Natural killer cell treated with Interleukin-12 subunit alpha and Interleukin-12 subunit beta and Interleukin-15 and Interleukin-18, amount 100 ng/mL, for 72 hours (primary cell): ENCODE measurements around the gene NR6A1. TPM values are rescaled to one million over a fixed set of nuclear protein-coding genes. Genes with fewer than 3 reads are reported as not detected.

Source experiments
- ATAC-seq, 2 donors: fragments of 150-1000 bp; cut with Tn5 transposase in 1 of 2; sonication (Bioruptor Pico), chemical (Tn5 transposase) in 1 of 2; 2 replicates each; pipeline ENCODE4 v1.10.0; 2021
- DNase-seq: peaks from one replicate; pipeline ENCODE4 v3.0.0; 2022; ENCODE audit warnings: low spot score
- H3K27ac Mint-ChIP-seq, 2 donors: 1 replicate in 1 of 2; 2 replicates in 1 of 2; pipeline ENCODE4 v1.8.0; 2022; ENCODE audit warnings: mixed read lengths in 2 of 2, mild to moderate bottlenecking in 1 of 2, moderate library complexity in 1 of 2
- H3K27me3 Mint-ChIP-seq, 2 donors: 1 replicate in 1 of 2; 2 replicates in 1 of 2; pipeline ENCODE4 v1.8.0; 2022; ENCODE audit warnings: mixed read lengths in 2 of 2
- H3K36me3 Mint-ChIP-seq: one replicate; pipeline ENCODE4 v1.8.0; 2022; ENCODE audit warnings: mixed read lengths
- H3K4me1 Mint-ChIP-seq, 2 donors: 1 replicate in 1 of 2; 2 replicates in 1 of 2; pipeline ENCODE4 v1.8.0; 2022; ENCODE audit warnings: low read depth in 2 of 2, mixed read lengths in 2 of 2, mild to moderate bottlenecking in 1 of 2
- H3K4me3 Mint-ChIP-seq: one replicate; pipeline ENCODE4 v1.8.0; 2022; ENCODE audit warnings: mixed read lengths
- H3K9me3 Mint-ChIP-seq: 2 replicates; pipeline ENCODE4 v1.8.0; 2022; ENCODE audit warnings: mixed read lengths
- total RNA-seq, 2 donors: library from RNA; stranded (reverse); gene quantifications; one replicate each; pipeline ENCODE4 v1.2.3, GENCODE V29; 2022

Gene NR6A1
- total RNA-seq, 2 donors from 2014 or later: 2.0 to 3.8 TPM

- ATAC-seq: no peak
- no peak for DNase-seq
- no peaks in the 10 kb centered on the region for H3K4me1 Mint-ChIP-seq
- H3K4me3 Mint-ChIP-seq: no peak overlapping the region
- H3K36me3 Mint-ChIP-seq: no peaks in the 10 kb centered on the region
- no peak overlapping the region for H3K27ac Mint-ChIP-seq
- H3K9me3 Mint-ChIP-seq: no peaks in the 10 kb centered on the region
- H3K27me3 Mint-ChIP-seq: peaks cover 11 to 28% of the 10 kb centered on the region in 2 donors
Observed at GRCh38 chr9:124593200-124593599, 177.9 kb downstream of the NR6A1 start.

GRCh38 chr9:124590889-124591641, 180.0 kb downstream of the NR6A1 start:
- H3K36me3 Mint-ChIP-seq: no peaks in the 10 kb centered on the region
- H3K9me3 Mint-ChIP-seq: no peaks in the 10 kb centered on the region
- peaks cover 9 to 13% of the 10 kb centered on the region in 2 donors for H3K27me3 Mint-ChIP-seq
- ATAC-seq (no peak), DNase-seq (no peak)
- H3K4me1 Mint-ChIP-seq: no peaks in the 10 kb centered on the region
- no peak overlapping the region for H3K27ac Mint-ChIP-seq
- no peak overlapping the region for H3K4me3 Mint-ChIP-seq

- no peaks in the 10 kb centered on the region for H3K4me1 Mint-ChIP-seq
- no peaks in the 10 kb centered on the region for H3K9me3 Mint-ChIP-seq
- no peaks in the 10 kb centered on the region for H3K36me3 Mint-ChIP-seq
- H3K27me3 Mint-ChIP-seq: peaks cover 2 to 9% of the 10 kb centered on the region in 2 donors
- H3K4me3 Mint-ChIP-seq: no peak overlapping the region
- no peak overlapping the region for H3K27ac Mint-ChIP-seq
- DNase-seq (no peak), ATAC-seq (no peak)
Observed at GRCh38 chr9:124584631-124585030, 186.5 kb downstream of the NR6A1 start.

GRCh38 chr9:124583134-124583533, 188.0 kb downstream of the NR6A1 start:
- DNase-seq (no peak), ATAC-seq (no peak)
- Mint-ChIP-seq H3K4me1 (no peaks in the 10 kb centered on the region), H3K36me3 (no peaks in the 10 kb centered on the region), H3K9me3 (no peaks in the 10 kb centered on the region), H3K27me3 (peaks cover 2 to 16% of the 10 kb centered on the region in 2 donors), H3K27ac (no peak overlapping the region), H3K4me3 (no peak overlapping the region)

GRCh38 chr9:124580186-124580585, 190.9 kb downstream of the NR6A1 start:
- ATAC-seq: no peak
- Mint-ChIP-seq H3K4me3 (no peak overlapping the region), H3K4me1 (no peaks in the 10 kb centered on the region), H3K27ac (no peak overlapping the region), H3K27me3 (peaks cover 2 to 16% of the 10 kb centered on the region in 2 donors), H3K36me3 (no peaks in the 10 kb centered on the region), H3K9me3 (no peaks in the 10 kb centered on the region)
- no peak for DNase-seq

GRCh38 chr9:124576751-124577150, 194.4 kb downstream of the NR6A1 start:
- Mint-ChIP-seq H3K4me3 (no peak overlapping the region), H3K27me3 (peaks cover 11 to 20% of the 10 kb centered on the region in 2 donors), H3K9me3 (no peaks in the 10 kb centered on the region), H3K36me3 (no peaks in the 10 kb centered on the region), H3K4me1 (no peaks in the 10 kb centered on the region), H3K27ac (no peak overlapping the region)
- DNase-seq (no peak), ATAC-seq (no peak)

GRCh38 chr9:124574534-124575375, 196.4 kb downstream of the NR6A1 start:
- no peaks in the 10 kb centered on the region for H3K36me3 Mint-ChIP-seq
- H3K9me3 Mint-ChIP-seq: no peaks in the 10 kb centered on the region
- DNase-seq (no peak), ATAC-seq (no peak)
- no peak overlapping the region for H3K27ac Mint-ChIP-seq
- peaks cover 17 to 29% of the 10 kb centered on the region in 2 donors for H3K27me3 Mint-ChIP-seq
- H3K4me1 Mint-ChIP-seq: no peaks in the 10 kb centered on the region
- H3K4me3 Mint-ChIP-seq: no peak overlapping the region

GRCh38 chr9:124570942-124571666, 200.0 kb downstream of the NR6A1 start:
- Mint-ChIP-seq H3K27ac (no peak overlapping the region), H3K36me3 (no peaks in the 10 kb centered on the region), H3K4me3 (no peak overlapping the region), H3K27me3 (peaks cover 22 to 29% of the 10 kb centered on the region in 2 donors), H3K9me3 (no peaks in the 10 kb centered on the region), H3K4me1 (peaks cover 0 to 2% of the 10 kb centered on the region in 2 donors)
- ATAC-seq (no peak), DNase-seq (no peak)

GRCh38 chr9:124569942-124570341, 201.2 kb downstream of the NR6A1 start:
- no peak for DNase-seq
- Mint-ChIP-seq H3K27ac (no peak overlapping the region), H3K36me3 (no peaks in the 10 kb centered on the region), H3K4me1 (peaks cover 0 to 2% of the 10 kb centered on the region in 2 donors), H3K4me3 (no peak overlapping the region), H3K9me3 (no peaks in the 10 kb centered on the region), H3K27me3 (peaks cover 25 to 34% of the 10 kb centered on the region in 2 donors)
- no peak for ATAC-seq

- DNase-seq (no peak), ATAC-seq (no peak)
- peaks cover 0 to 2% of the 10 kb centered on the region in 2 donors for H3K4me1 Mint-ChIP-seq
Observed at GRCh38 chr9:124567362-124567761, 203.7 kb downstream of the NR6A1 start.

GRCh38 chr9:124562328-124562727, 208.8 kb downstream of the NR6A1 start:
- Mint-ChIP-seq H3K4me1 (peaks cover 0 to 2% of the 10 kb centered on the region in 2 donors), H3K27me3 (peaks cover 13 to 14% of the 10 kb centered on the region in 2 donors), H3K4me3 (no peak overlapping the region), H3K27ac (no peak overlapping the region), H3K9me3 (no peaks in the 10 kb centered on the region), H3K36me3 (no peaks in the 10 kb centered on the region)
- ATAC-seq (no peak), DNase-seq (no peak)

More at GRCh38 chr9:124567362-124567761, 203.7 kb downstream of the NR6A1 start:
- no peak overlapping the region for H3K27ac Mint-ChIP-seq
- peaks cover 19 to 28% of the 10 kb centered on the region in 2 donors for H3K27me3 Mint-ChIP-seq
- H3K9me3 Mint-ChIP-seq: no peaks in the 10 kb centered on the region
- H3K36me3 Mint-ChIP-seq: no peaks in the 10 kb centered on the region
- H3K4me3 Mint-ChIP-seq: no peak overlapping the region

- no peak overlapping the region for H3K4me3 Mint-ChIP-seq
- no peak for ATAC-seq
- no peaks in the 10 kb centered on the region for H3K4me1 Mint-ChIP-seq
- H3K27me3 Mint-ChIP-seq: peaks cover 7 to 8% of the 10 kb centered on the region in 2 donors
- DNase-seq: no peak
- H3K9me3 Mint-ChIP-seq: no peaks in the 10 kb centered on the region
- H3K36me3 Mint-ChIP-seq: no peaks in the 10 kb centered on the region
- H3K27ac Mint-ChIP-seq: no peak overlapping the region
Observed at GRCh38 chr9:124559871-124560270, 211.2 kb downstream of the NR6A1 start.

GRCh38 chr9:124558777-124559470, 212.2 kb downstream of the NR6A1 start:
- Mint-ChIP-seq H3K9me3 (no peaks in the 10 kb centered on the region), H3K27ac (no peak overlapping the region), H3K36me3 (no peaks in the 10 kb centered on the region), H3K27me3 (peaks cover 7 to 8% of the 10 kb centered on the region in 2 donors), H3K4me1 (no peaks in the 10 kb centered on the region), H3K4me3 (no peak overlapping the region)
- DNase-seq (no peak), ATAC-seq (no peak)
